GM19351 (cell line): ENCODE results near the gene GLT1D1.

Experiments
- ATAC-seq: cut with Tn5 transposase; IDR thresholded peaks from one replicate; pipeline ENCODE4 v1.9.1; 2021; ENCODE audit warnings: mild to moderate bottlenecking, moderate library complexity; ENCODE audit not compliant: unreplicated experiment

GLT1D1 gene

GRCh38 chr12:128911861-128912260 is 58.6 kb downstream of the GLT1D1 start:
- ATAC-seq, result no peak

DNA sequence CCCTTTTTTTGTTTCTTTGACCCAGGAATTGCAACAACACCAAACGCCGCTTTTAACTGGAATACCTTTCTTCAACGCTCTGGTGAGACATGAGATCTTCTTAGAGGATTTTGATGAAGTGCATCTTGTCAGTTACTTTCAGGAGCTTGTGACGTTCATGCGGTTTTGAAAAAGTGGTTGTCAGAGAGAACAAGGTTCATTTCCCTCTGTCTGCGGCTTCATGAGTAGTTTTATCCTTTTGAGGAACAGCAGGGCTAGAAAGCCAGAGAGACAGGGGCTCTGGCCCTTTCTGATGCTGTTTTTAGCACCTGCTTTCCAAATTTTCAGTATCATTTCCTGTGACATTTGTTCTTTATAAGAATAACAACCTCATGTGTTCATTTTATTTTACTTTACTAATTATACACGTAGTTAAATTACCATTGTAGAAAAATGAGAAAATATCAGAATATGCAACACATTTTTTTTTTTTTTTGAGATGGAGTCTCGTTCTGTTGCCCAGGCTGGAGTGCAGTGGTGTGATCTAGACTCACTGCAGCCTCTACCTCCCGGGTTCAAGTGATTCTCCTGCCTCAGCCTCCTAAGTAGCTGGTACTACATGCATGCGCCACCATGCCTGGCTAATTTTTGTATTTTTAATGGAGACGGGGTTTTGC is 61.8 kb downstream of the GLT1D1 start:
- ATAC-seq, result peak; percentile 97

DNA sequence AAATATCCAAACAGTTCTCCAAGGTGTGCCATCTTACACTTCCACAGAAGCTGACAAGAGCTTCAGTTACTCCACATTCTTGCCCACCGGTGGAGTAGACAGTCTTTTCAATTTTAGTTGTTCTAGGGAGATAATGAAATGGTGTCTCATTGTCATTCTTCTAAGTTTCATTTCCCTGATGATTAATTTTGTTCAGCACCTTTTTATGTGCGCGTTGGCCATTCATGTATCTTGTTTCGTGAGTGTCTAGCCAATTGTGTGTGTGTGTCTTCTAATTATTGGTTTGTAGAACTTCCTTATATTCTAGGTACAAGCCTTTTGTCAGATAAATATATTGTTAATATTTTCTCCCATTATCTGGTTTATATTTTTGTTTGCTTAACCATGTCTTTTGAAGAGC is 63.1 kb downstream of the GLT1D1 start:
- no peak for ATAC-seq

DNA sequence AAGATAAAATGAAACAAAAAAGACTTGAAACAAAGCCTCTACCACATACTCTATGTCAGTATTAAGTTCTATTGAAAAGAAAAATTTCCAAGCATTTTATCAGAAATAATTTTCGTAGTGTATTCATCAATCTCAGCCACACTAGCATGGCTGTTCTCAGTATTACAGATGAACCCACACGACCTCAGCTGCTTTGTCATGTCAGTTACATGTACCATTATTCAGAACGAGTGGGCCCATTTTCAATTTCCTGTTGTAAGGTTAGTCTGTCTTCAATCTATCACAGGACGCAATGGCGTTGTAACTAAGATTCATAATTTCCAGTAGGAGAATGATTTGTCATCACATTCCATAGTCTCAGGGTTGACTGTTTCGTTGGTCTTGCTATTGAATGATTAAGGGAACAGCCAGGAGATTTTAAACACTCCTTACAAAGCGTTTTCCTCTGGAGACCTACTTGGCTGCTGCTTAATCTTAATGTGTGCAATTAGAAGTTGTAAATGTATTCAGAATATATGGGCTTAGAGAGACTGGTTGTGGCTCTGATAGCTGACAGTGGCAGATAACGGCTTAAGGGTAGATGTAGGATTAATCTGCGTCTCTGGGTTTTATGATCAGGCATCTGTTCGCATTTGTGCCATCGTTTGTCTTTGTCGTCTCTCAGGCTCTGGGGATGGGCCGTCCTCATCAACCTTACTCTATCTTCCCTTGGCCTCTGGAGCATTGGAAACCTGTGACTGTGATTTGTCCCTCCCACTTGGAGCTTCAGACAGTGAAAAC is 65.4 kb downstream of the GLT1D1 start:
- ATAC-seq, result no peak

- no peak for ATAC-seq
These were observed 67.2 kb downstream of the GLT1D1 start for GRCh38 chr12:128920468-128920867.

DNA sequence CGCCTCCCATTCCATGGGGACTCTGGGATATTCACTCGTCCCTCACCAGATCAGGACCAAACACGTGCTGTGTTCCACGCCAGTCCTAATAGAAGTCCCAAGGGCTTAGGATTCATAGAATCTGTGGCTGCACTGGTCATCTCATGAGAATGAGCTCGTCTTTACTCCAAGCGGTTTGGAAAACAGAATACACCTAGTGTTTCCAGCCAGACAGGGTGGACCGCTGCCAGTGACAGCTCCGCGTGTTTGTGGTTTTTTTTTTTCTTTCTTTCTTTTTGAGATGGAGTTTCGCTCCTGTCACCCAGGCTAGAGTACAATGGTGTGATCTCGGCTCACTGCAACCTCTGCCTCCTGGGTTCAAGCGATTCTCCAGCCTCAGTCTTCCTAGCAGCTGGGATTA is 75.1 kb downstream of the GLT1D1 start:
- ATAC-seq, result no peak

GRCh38 chr12:128929057-128929456 is 75.8 kb downstream of the GLT1D1 start:
- no peak for ATAC-seq

- no peak for ATAC-seq
These were observed 77.3 kb downstream of the GLT1D1 start for GRCh38 chr12:128930606-128931005.

DNA sequence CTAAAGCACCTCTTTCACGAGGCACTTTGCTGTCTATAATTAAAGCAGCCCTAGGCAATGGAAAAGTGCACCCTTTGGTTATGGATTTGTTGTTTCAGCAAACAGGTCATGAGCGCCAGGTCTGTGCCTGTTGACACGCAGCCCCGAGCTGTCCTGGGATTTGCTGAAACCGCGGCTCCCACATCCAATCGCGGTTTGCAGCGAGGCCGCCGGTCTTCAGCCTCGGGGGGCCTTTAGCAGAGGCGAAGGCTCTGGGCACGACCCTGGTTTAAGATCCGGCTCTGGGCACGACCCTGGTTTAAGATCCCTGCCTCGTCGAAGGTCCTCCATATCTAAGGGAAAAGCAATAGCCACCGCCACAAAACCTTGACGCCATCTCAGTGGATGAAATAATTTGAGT is 79.2 kb downstream of the GLT1D1 start:
- no peak for ATAC-seq

- no peak for ATAC-seq
These were observed 79.8 kb downstream of the GLT1D1 start for GRCh38 chr12:128933039-128933438.

- ATAC-seq, result no peak
These were observed 80.6 kb downstream of the GLT1D1 start for GRCh38 chr12:128933926-128934325.

- ATAC-seq, result no peak
These were observed 85.6 kb downstream of the GLT1D1 start for GRCh38 chr12:128938886-128939285.

- no peak for ATAC-seq
These were observed 87.0 kb downstream of the GLT1D1 start for GRCh38 chr12:128940090-128940888.

GRCh38 chr12:128940974-128941373 is 87.7 kb downstream of the GLT1D1 start:
- no peak for ATAC-seq

- ATAC-seq, result no peak
These were observed 89.7 kb downstream of the GLT1D1 start for GRCh38 chr12:128942960-128943477.

DNA sequence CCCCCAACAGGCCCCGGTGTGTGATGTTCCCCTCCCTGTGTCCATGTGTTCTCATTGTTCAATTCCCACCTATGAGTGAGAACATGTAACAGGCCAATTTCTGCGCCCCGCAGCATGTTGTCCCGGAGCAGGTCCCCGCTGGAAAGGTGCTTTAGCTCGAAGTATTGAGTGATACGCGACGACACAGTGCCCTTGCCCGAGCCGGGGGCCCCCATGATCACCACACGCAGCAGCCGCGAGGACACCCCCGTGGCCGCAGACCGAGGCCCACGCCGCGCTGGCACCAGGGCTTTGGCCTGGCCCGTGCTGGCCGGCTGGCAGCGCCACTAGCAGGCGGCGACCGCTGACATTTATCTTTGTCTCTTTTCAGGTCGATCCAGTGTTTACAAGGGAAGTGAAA is 91.7 kb downstream of the GLT1D1 start:
- ATAC-seq, result no peak

DNA sequence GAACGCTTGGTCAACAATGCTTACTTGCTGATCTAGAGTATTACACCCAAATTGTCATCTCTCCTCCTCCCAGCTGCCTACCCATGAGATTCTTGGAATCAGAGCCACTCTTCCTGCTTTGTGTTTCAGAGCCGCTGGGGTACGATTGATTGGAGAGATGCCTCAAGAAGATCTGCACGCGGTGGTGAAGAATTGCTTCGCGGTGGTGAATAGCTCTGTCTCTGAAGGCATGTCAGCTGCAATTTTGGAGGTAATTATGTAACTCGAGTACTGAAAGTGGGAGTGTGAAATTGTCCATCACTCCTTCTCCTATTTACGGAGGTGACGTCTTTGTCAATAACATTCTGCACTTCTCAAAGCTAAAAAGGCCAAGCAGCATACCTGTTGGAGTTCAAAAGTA is 93.9 kb downstream of the GLT1D1 start:
- ATAC-seq, result no peak

DNA sequence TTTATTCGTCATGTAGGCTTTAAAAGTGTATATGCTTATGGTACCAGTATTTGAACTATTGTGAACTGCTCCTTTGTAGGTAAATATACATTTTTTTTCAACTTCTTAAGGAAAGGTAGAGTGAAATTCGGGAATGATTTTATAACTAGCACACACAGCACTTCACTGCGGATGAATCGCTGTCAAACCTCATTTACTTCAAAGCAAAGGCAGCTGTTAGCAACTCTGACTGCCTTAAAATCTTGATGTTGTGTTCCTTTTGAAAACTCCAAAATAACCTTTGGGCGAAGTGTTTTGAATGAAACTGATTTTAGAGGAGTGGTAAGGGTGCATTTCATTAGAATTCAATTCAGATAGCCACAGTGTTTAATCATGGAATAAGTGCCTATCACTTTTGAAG is 95.8 kb downstream of the GLT1D1 start:
- ATAC-seq, result no peak

- no peak for ATAC-seq
These were observed 98.2 kb downstream of the GLT1D1 start for GRCh38 chr12:128951448-128951847.

DNA sequence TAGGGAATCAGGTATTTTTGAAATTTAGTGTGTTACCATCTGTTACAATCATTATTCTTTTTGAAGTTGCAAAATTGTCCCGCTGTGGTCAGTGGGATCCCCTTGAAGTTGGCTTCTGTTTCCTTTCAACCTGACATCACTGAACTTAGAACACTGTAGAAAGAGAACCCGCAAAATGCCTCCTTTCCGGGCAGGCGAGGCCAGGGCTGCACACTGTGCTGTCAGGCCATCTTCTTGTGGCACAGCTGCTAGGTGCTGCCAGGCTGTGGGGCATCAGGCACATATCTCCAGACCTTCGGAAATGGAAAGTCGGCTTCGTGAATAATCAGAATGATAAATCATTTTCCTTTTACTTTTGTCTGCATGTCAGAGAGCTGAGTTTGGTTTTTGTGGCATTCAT is 103.5 kb downstream of the GLT1D1 start:
- ATAC-seq, result no peak

- no peak for ATAC-seq
These were observed 106.6 kb downstream of the GLT1D1 start for GRCh38 chr12:128959901-128960300.
